AG04449 (cell line): Measurements from ENCODE around the gene SDHAF3.
"Not testable (repeated sequence)": the region's sequence is repeated elsewhere in the genome, so short reads cannot be mapped to it uniquely, and the experiment has no call there.

Experiments used
- CTCF ChIA-PET: fragments of 350-600 bp; formaldehyde crosslinking; extraction: SDS; loops from one replicate; lab custom pipeline; 2021; ENCODE audit warnings: antibody characterized with exemption; lab: Yijun Ruan, JAX
- POLR2A ChIA-PET: fragments of 400-600, 350-600 bp; formaldehyde crosslinking; extraction: SDS; loops from one replicate; lab custom pipeline; 2020; ENCODE audit warnings: antibody characterized with exemption, inconsistent platforms; lab: Yijun Ruan, JAX
- DNase-seq: peaks from one replicate; pipeline ENCODE4 v3.0.0-alpha.2; 2010; ENCODE audit warnings: low read depth, low spot score
- H3K4me3 ChIP-seq: 2 replicates; pipeline ENCODE4 v1.5.1; 2011; ENCODE audit warnings: low read depth, mild to moderate bottlenecking, control low read depth, low read length
- CTCF ChIP-seq: IDR thresholded peaks from one replicate; pipeline ENCODE4 v1.5.1; 2011; ENCODE audit warnings: mild to moderate bottlenecking, moderate library complexity, low read length, control low read depth, inconsistent platforms; ENCODE audit not compliant: insufficient read depth; ENCODE audit errors: missing control alignments

Gene SDHAF3

GRCh38 chr7:97117372-97118188, at the start of gene SDHAF3:
TSS of gene SDHAF3 (plus strand) at chr7:97117698. CDS start at chr7:97117724, 26 bp downstream.
- CTCF ChIA-PET, result interaction anchor here (1.2 to 5.2 kb wide), 11 partner anchors 10 to 730 kb away, joined by 3 to 41 read pairs (median 6); no protein-coding TSS in a partner anchor
- POLR2A ChIA-PET, result interaction anchor here (1.6 to 2.4 kb wide), 2 partner anchors 11 to 755 kb away, joined by 3 to 8 read pairs; partner anchors contain the start of gene ASNS
- H3K4me3 ChIP-seq, result peak within 1 kb of the TSS; percentile 97
- DNase-seq, result peak; percentile 84
- peak; percentile 15 for TF ChIP-seq CTCF

GRCh38 chr7:97072025-97072424, 45.5 kb upstream of the SDHAF3 start:
- H3K4me3 ChIP-seq, POLR2A ChIA-PET, CTCF ChIA-PET, DNase-seq: not testable (repeated sequence)

GRCh38 chr7:97075928-97076327, 41.6 kb upstream of the SDHAF3 start:
- no peak overlapping the region for H3K4me3 ChIP-seq
- DNase-seq, result no peak
- CTCF ChIA-PET, result interaction anchor here (2.1 kb wide), 1 partner anchor 10 kb away, joined by 9 read pairs; no protein-coding TSS in a partner anchor
- no peak for TF ChIP-seq CTCF
- POLR2A ChIA-PET, result no interaction called here

- no peak overlapping the region for H3K4me3 ChIP-seq
- no peak for TF ChIP-seq CTCF
- ChIA-PET POLR2A (no interaction called here), CTCF (interaction anchor here (0.7 kb wide), 1 partner anchor 13 kb away, joined by 3 read pairs; no protein-coding TSS in a partner anchor)
- DNase-seq, result no peak
These were observed 39.2 kb upstream of the SDHAF3 start for GRCh38 chr7:97078023-97078969.

- no peak for TF ChIP-seq CTCF
- ChIA-PET CTCF (no interaction called here), POLR2A (no interaction called here)
These were observed 38.2 kb upstream of the SDHAF3 start for GRCh38 chr7:97079300-97079699.

GRCh38 chr7:97081521-97082300, 35.8 kb upstream of the SDHAF3 start:
- CTCF ChIA-PET, result no interaction called here
- no peak for TF ChIP-seq CTCF
- POLR2A ChIA-PET, result no interaction called here
- H3K4me3 ChIP-seq, result no peak overlapping the region
- no peak for DNase-seq

More at GRCh38 chr7:97079300-97079699, 38.2 kb upstream of the SDHAF3 start:
- no peak overlapping the region for H3K4me3 ChIP-seq
- DNase-seq, result no peak
